GM21367 (cell line): Measurements from ENCODE around the gene ESYT3.

ENCODE experiments used
- ATAC-seq: cut with Tn5 transposase; IDR thresholded peaks from one replicate; pipeline ENCODE4 v1.9.1; 2021; ENCODE audit not compliant: unreplicated experiment

The ESYT3 gene

GRCh38 chr3:138459619-138460535, 25.5 kb downstream of the ESYT3 start:
- no peak for ATAC-seq

- no peak for ATAC-seq
Measured at GRCh38 chr3:138460536-138461205, 26.3 kb downstream of the ESYT3 start.

- no peak for ATAC-seq
Measured at GRCh38 chr3:138461246-138461645, 26.8 kb downstream of the ESYT3 start.

- ATAC-seq, result no peak
Measured at GRCh38 chr3:138461896-138462295, 27.5 kb downstream of the ESYT3 start.

GRCh38 chr3:138463724-138464490, 29.5 kb downstream of the ESYT3 start:
- no peak for ATAC-seq

GRCh38 chr3:138464491-138464860, 30.1 kb downstream of the ESYT3 start:
- no peak for ATAC-seq

GRCh38 chr3:138465451-138465850, 31.0 kb downstream of the ESYT3 start:
- ATAC-seq, result no peak

GRCh38 chr3:138465925-138466324, 31.5 kb downstream of the ESYT3 start:
- no peak for ATAC-seq

- ATAC-seq, result no peak
Measured at GRCh38 chr3:138467931-138468330, 33.5 kb downstream of the ESYT3 start.

- no peak for ATAC-seq
Measured at GRCh38 chr3:138468451-138468850, 34.0 kb downstream of the ESYT3 start.

GRCh38 chr3:138468886-138469285, 34.5 kb downstream of the ESYT3 start:
- ATAC-seq, result no peak

GRCh38 chr3:138469874-138470273, 35.5 kb downstream of the ESYT3 start:
- no peak for ATAC-seq

- no peak for ATAC-seq
Measured at GRCh38 chr3:138470687-138471086, 36.3 kb downstream of the ESYT3 start.

GRCh38 chr3:138471481-138471880, 37.1 kb downstream of the ESYT3 start:
- no peak for ATAC-seq

- no peak for ATAC-seq
Measured at GRCh38 chr3:138472141-138472825, 37.9 kb downstream of the ESYT3 start.

- ATAC-seq, result no peak
Measured at GRCh38 chr3:138473391-138473790, 39.0 kb downstream of the ESYT3 start.

GRCh38 chr3:138474163-138474562, 39.7 kb downstream of the ESYT3 start:
- no peak for ATAC-seq

- ATAC-seq, result no peak
Measured at GRCh38 chr3:138476526-138476925, 42.1 kb downstream of the ESYT3 start.

GRCh38 chr3:138477120-138477519, 42.7 kb downstream of the ESYT3 start:
- no peak for ATAC-seq

GRCh38 chr3:138477801-138478200, 43.4 kb downstream of the ESYT3 start:
- ATAC-seq, result no peak

GRCh38 chr3:138479438-138479863, 45.0 kb downstream of the ESYT3 start:
- no peak for ATAC-seq
